ENCODE measurements around the gene DACT3. TPM values are rescaled to one million over a fixed set of nuclear protein-coding genes. Genes with fewer than 3 reads are reported as not detected.

DACT3 gene
- total RNA-seq, 1 experiment from 2014 or later = not detected

GRCh38 chr19:46639358-46640182 lies 21.4 kb downstream of the DACT3 start:
- TF ChIP-seq CTCF (IDR thresholded peaks at IDR 0.05; ENCODE audit: unreplicated experiment) = no peak
- BruUV-seq (replicated peaks) = no TSS peak
- Mint-ChIP-seq H3K36me3 (ENCODE audit: insufficient read depth, unreplicated experiment) (no peaks in the 10 kb centered on the region), H3K4me1 (ENCODE audit: low read depth, unreplicated experiment) (no peaks in the 10 kb centered on the region), H3K27me3 (ENCODE audit: unreplicated experiment) (peaks cover 32% of the 10 kb centered on the region), H3K4me3 (ENCODE audit: low read depth, unreplicated experiment) (no peak overlapping the region), H3K9me3 (ENCODE audit: low read depth, unreplicated experiment) (no peaks in the 10 kb centered on the region), H3K27ac (ENCODE audit: unreplicated experiment) (no peak overlapping the region)
- CTCF ChIA-PET = interaction anchor here (0.5 kb wide), 2 partner anchors 75 to 650 kb away, joined by 3 read pairs; no protein-coding TSS in a partner anchor
- DNase-seq = no peak
- intact Hi-C loops (cut with micrococcal nuclease; ENCODE audit: unreplicated experiment) = no loop called here

- Mint-ChIP-seq H3K4me1 (ENCODE audit: low read depth, unreplicated experiment) (peaks cover 10% of the 10 kb centered on the region), H3K9me3 (ENCODE audit: low read depth, unreplicated experiment) (no peaks in the 10 kb centered on the region), H3K36me3 (ENCODE audit: insufficient read depth, unreplicated experiment) (no peaks in the 10 kb centered on the region), H3K4me3 (ENCODE audit: low read depth, unreplicated experiment) (no peak overlapping the region), H3K27me3 (ENCODE audit: unreplicated experiment) (peaks cover 37% of the 10 kb centered on the region), H3K27ac (ENCODE audit: unreplicated experiment) (no peak overlapping the region)
- intact Hi-C loops (cut with micrococcal nuclease; ENCODE audit: unreplicated experiment) = no loop called here
- BruUV-seq (replicated peaks) = no TSS peak
- DNase-seq = no peak
- no peak for TF ChIP-seq CTCF (IDR thresholded peaks at IDR 0.05; ENCODE audit: unreplicated experiment)
- CTCF ChIA-PET = interaction anchor here (0.6 to 1.2 kb wide), 2 partner anchors 24 to 354 kb away, joined by 4 to 12 read pairs; partner anchors contain the start of gene DACT3
Observed at GRCh38 chr19:46637224-46637623, 23.8 kb downstream of the DACT3 start.

- H3K4me3 Mint-ChIP-seq (ENCODE audit: low read depth, unreplicated experiment) = no peak within 1 kb of the TSS
- CTCF ChIA-PET = no interaction called here
Observed at GRCh38 chr19:46635920-46636761, 24.8 kb downstream of the DACT3 start, which contains the start of gene GNG8. Gene GNG8 (minus strand): TSS chr19:46636202. CDS start chr19:46634682, 1,520 bp downstream.

More at GRCh38 chr19:46635920-46636761, 24.8 kb downstream of the DACT3 start, which contains the start of gene GNG8:
- Mint-ChIP-seq H3K27me3 (ENCODE audit: unreplicated experiment) (peaks cover 40% of the 10 kb centered on the region), H3K27ac (ENCODE audit: unreplicated experiment) (no peak within 1 kb of the TSS), H3K4me1 (ENCODE audit: low read depth, unreplicated experiment) (peaks cover 10% of the 10 kb centered on the region), H3K9me3 (ENCODE audit: low read depth, unreplicated experiment) (no peaks in the 10 kb centered on the region), H3K36me3 (ENCODE audit: insufficient read depth, unreplicated experiment) (no peaks in the 10 kb centered on the region)
- no TSS peak for BruUV-seq (replicated peaks)
- DNase-seq = no peak
- intact Hi-C loops (cut with micrococcal nuclease; ENCODE audit: unreplicated experiment) = no loop called here
- no peak for TF ChIP-seq CTCF (IDR thresholded peaks at IDR 0.05; ENCODE audit: unreplicated experiment)
